Activated CD4-positive, alpha-beta T cell treated with anti-CD3 and anti-CD28 coated beads, Interleukin-2, amount 10 ng/mL, durations not matched to agents 7 days and 5 days (primary cell): ENCODE measurements around the gene TRIM4. TPM values are rescaled to one million over a fixed set of nuclear protein-coding genes. Genes with fewer than 3 reads are reported as not detected.
"Not testable (repeated sequence)": the region's sequence is repeated elsewhere in the genome, so short reads cannot be mapped to it uniquely, and the experiment has no call there.

Source experiments
- CTCF ChIA-PET: fragments of 350-600 bp; sonication (Branson Sonifier 250); formaldehyde crosslinking; loops from one replicate; lab custom pipeline; 2021; ENCODE audit warnings: antibody characterized with exemption; lab: Charles Lee
- POLR2A ChIA-PET: fragments of 350-600 bp; sonication (Branson Sonifier 250); formaldehyde crosslinking; loops from one replicate; lab custom pipeline; 2021; ENCODE audit warnings: antibody characterized with exemption; lab: Charles Lee
- DNase-seq: peaks from one replicate; pipeline ENCODE4 v3.0.0-alpha.2; 2020
- H3K27ac Mint-ChIP-seq: one replicate; pipeline ENCODE4 v1.8.0; 2021; ENCODE audit warnings: mild to moderate bottlenecking, moderate library complexity, mixed read lengths
- H3K27me3 Mint-ChIP-seq: one replicate; pipeline ENCODE4 v1.8.0; 2021; ENCODE audit warnings: mixed read lengths
- H3K36me3 Mint-ChIP-seq: one replicate; pipeline ENCODE4 v1.8.0; 2021; ENCODE audit warnings: low read depth, mixed read lengths
- H3K4me1 Mint-ChIP-seq: one replicate; pipeline ENCODE4 v1.8.0; 2021; ENCODE audit warnings: mixed read lengths
- H3K4me3 Mint-ChIP-seq: one replicate; pipeline ENCODE4 v1.8.0; 2021; ENCODE audit warnings: mild to moderate bottlenecking, moderate library complexity, mixed read lengths
- H3K9me3 Mint-ChIP-seq: one replicate; pipeline ENCODE4 v1.8.0; 2021; ENCODE audit warnings: mixed read lengths
- total RNA-seq, 2 experiments: library from RNA; stranded (reverse); gene quantifications; one replicate each; pipeline ENCODE4 v1.2.3, GENCODE V29; 2021

TRIM4 gene
- total RNA-seq, 2 experiments from 2014 or later, result 33.3 to 33.5 TPM

DNA sequence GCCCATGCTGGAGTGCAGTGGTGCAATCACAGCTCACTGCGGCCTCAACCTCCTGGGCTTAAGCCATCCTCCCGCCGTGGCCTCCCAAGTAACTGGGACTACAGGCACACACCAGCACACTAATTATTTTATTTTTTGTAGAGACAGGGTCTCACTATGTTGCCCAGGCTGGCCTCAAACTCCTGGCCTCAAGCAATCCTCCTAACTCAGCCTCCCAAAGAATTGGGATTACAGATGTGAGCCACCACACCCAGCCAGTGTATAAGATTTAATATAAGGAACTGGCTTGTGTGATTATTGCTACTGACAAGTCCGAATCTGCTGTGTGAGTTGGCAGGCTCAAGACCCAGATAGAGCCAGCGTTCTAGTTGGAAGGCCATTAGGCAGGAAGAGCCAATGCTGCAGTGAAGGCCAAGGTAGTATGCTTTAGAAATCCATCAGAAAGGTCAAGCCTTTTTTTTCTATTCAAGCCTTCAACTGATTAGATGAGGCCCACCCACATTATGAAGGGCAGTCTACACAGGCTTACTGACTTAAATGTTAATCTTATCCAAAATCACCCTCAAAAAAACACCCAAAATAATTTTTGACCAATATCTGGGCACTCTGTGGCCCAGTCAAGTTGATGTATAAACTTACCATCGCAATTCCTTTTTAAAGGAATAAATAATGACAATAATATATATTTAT, 19.4 kb downstream of the TRIM4 start:
- ChIA-PET POLR2A (no interaction called here), CTCF (no interaction called here)
- Mint-ChIP-seq H3K36me3 (peaks cover 62% of the 10 kb centered on the region), H3K27ac (no peak overlapping the region), H3K9me3 (peaks cover 6% of the 10 kb centered on the region), H3K27me3 (no peaks in the 10 kb centered on the region), H3K4me1 (peaks cover 13% of the 10 kb centered on the region), H3K4me3 (no peak overlapping the region)
- DNase-seq, result no peak

DNA sequence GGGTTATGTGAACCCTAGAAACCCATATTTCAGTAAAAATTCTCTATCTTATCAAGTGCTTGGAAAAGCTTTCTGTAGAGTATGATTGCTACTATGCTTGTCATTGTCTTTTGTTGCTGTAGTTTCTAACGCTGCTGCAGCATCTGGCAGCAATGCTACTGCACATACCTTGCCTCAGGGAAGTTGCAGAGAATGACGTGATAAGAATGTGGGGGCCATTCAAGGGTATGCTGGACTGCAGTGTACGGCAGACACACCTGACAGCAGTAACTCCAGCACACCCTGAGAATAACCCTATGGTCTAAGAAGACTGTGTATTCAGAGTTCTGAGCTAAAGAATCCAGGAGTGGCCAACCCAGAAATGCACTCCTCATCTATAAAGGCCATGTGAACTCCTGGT, 20.5 kb downstream of the TRIM4 start:
- Mint-ChIP-seq H3K27me3 (no peaks in the 10 kb centered on the region), H3K27ac (no peak overlapping the region), H3K36me3 (peaks cover 60% of the 10 kb centered on the region), H3K4me1 (peaks cover 13% of the 10 kb centered on the region), H3K4me3 (no peak overlapping the region), H3K9me3 (peaks cover 6% of the 10 kb centered on the region)
- no peak for DNase-seq
- ChIA-PET POLR2A (no interaction called here), CTCF (no interaction called here)

DNA sequence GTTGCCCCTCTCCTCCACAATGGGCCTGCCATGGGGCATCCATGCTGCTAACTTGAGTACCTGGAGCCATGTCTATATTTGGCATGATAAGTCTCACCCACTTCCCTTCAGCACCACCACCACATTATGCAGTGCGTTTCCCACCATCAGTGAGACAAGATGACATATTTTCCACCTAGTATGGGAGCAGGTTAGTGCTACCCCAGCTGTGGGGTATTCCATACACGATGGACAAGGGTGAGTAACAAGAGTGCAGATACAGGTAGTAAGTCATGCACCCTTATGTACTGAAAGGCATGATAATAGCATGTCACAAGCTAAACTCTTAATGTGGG, 21.3 kb downstream of the TRIM4 start:
- Mint-ChIP-seq H3K4me3 (no peak overlapping the region), H3K36me3 (peaks cover 52% of the 10 kb centered on the region), H3K4me1 (peaks cover 13% of the 10 kb centered on the region), H3K27me3 (no peaks in the 10 kb centered on the region), H3K9me3 (peaks cover 6% of the 10 kb centered on the region), H3K27ac (no peak overlapping the region)
- ChIA-PET CTCF (no interaction called here), POLR2A (no interaction called here)
- DNase-seq, result no peak

DNA sequence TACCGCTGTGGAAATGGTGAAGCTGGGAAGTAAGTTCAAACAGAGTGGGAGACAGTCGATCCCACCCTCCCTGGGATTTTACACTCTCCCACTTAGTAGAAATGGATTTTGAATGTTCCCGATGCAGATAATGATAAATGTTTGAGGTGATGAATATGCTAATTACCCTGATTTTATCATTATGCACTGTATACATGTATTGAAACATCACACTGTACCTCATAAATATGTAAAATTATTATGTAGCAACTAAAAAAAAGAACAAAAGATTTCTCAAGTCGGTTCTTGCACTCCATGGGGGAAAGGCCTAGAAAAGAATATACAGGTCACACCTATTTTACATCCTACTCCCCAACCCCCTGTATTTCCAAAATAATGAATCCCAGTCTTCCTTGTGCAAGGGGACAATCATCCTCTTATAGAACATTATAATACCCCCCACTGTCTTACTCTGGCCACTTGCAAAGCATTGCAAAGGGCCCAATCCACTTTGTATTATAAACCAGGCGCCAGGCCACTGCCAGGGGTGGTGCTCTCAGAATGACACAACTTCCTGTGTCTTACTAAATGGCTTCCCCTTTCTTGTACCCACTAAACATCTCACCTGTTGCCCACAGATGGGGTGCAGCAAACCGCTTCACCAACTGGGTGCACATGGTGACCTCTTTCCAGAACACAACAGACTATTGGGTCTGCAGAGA, 21.9 kb downstream of the TRIM4 start:
- CTCF ChIA-PET, result no interaction called here
- H3K27me3 Mint-ChIP-seq, result no peaks in the 10 kb centered on the region
- no peak overlapping the region for H3K27ac Mint-ChIP-seq
- DNase-seq, result no peak
- H3K9me3 Mint-ChIP-seq, result peaks cover 6% of the 10 kb centered on the region
- H3K4me1 Mint-ChIP-seq, result peaks cover 13% of the 10 kb centered on the region
- POLR2A ChIA-PET, result no interaction called here
- no peak overlapping the region for H3K4me3 Mint-ChIP-seq
- H3K36me3 Mint-ChIP-seq, result peaks cover 52% of the 10 kb centered on the region

DNA sequence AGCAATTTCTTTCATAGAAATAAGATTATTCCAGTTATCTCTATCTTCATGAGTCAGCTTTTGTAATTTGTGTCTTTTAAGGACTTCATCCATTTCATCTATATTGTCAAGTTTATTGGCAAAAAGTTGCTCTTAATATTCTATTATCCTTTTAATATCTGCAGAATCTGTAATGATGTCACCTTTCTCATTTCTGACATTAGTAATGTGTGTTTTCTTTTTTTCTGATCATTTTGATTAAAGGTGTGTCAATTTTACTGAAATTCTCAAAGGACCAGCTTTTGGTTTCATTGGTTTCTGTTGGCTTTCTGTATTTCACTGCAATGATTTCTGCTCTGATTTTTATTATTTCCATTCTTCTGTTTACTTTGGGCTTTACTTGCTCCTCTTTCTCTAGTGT, 24.6 kb downstream of the TRIM4 start:
- Mint-ChIP-seq H3K36me3 (peaks cover 54% of the 10 kb centered on the region), H3K27me3 (no peaks in the 10 kb centered on the region), H3K4me1 (peaks cover 13% of the 10 kb centered on the region), H3K4me3 (no peak overlapping the region), H3K9me3 (peaks cover 13% of the 10 kb centered on the region), H3K27ac (no peak overlapping the region)
- DNase-seq, result no peak
- ChIA-PET POLR2A (no interaction called here), CTCF (interaction anchor here (0.6 kb wide), 1 partner anchor 102 kb away, joined by 3 read pairs; no protein-coding TSS in a partner anchor)

DNA sequence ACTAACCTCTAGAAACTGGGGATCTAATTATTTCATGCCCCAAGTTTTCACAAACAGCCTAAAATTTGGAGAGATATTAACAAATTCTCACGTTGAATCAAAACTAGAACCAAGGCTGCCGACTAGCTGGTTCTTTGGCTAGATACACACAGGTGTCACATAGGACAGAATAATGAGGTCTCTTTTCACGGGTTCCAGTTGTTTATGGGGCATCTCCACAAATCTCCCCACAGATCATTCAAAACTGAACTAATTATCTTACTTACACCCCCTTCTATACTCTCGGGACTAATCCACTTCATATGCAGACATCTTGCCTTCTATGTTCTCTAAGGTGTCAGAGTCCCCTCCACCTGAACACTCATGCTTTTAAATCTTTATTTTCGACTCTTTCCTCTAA, 26.1 kb downstream of the TRIM4 start:
- no peaks in the 10 kb centered on the region for H3K27me3 Mint-ChIP-seq
- POLR2A ChIA-PET, result no interaction called here
- H3K27ac Mint-ChIP-seq, result no peak overlapping the region
- peaks cover 8% of the 10 kb centered on the region for H3K4me1 Mint-ChIP-seq
- CTCF ChIA-PET, result interaction anchor here (0.6 kb wide), 1 partner anchor 199 kb away, joined by 3 read pairs; no protein-coding TSS in a partner anchor
- H3K9me3 Mint-ChIP-seq, result peaks cover 17% of the 10 kb centered on the region
- no peak overlapping the region for H3K4me3 Mint-ChIP-seq
- H3K36me3 Mint-ChIP-seq, result peaks cover 48% of the 10 kb centered on the region
- DNase-seq, result no peak

DNA sequence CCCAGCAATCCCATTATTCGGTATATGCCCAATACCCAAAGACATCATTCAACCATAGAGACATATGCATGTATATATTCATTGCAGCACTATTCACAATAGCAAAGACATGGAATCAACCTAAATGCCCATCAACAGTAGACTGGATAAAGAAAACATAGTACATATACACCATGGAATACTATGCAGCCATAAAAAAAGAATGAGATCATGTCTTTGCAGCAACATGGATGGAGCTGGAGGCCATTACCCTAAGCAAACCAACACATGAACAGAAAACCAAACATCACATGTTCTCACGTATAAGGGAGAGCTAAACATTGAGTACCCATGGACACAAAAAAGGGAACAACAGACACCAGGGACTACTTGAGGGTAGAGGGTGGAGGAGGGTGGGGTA, 29.0 kb downstream of the TRIM4 start:
- CTCF ChIA-PET, result interaction anchor here (0.6 kb wide), 1 partner anchor 1521 kb away, joined by 3 read pairs; no protein-coding TSS in a partner anchor
- H3K27me3 Mint-ChIP-seq, H3K27ac Mint-ChIP-seq, DNase-seq, H3K4me1 Mint-ChIP-seq, POLR2A ChIA-PET, H3K4me3 Mint-ChIP-seq: not testable (repeated sequence)
- Mint-ChIP-seq H3K9me3 (peaks cover 11% of the 10 kb centered on the region), H3K36me3 (peaks cover 43% of the 10 kb centered on the region)

DNA sequence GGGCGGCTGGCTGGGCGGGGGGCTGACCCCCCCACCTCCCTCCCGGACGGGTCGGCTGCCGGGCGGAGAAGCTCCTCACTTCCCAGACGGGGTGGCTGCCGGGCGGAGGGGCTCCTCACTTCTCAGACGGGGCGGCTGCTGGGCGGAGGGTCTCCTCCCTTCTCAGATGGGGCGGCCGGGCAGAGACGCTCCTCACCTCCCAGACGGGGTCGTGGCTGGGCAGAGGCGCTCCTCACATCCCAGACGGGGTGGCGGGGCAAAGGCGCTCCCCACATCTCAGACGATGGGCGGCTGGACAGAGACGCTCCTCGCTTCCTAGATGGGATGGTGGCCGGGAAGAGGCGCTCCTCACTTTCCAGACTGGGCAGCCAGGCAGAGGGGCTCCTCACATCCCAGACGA, 31.0 kb downstream of the TRIM4 start:
- H3K4me3 Mint-ChIP-seq, DNase-seq: not testable (repeated sequence)

DNA sequence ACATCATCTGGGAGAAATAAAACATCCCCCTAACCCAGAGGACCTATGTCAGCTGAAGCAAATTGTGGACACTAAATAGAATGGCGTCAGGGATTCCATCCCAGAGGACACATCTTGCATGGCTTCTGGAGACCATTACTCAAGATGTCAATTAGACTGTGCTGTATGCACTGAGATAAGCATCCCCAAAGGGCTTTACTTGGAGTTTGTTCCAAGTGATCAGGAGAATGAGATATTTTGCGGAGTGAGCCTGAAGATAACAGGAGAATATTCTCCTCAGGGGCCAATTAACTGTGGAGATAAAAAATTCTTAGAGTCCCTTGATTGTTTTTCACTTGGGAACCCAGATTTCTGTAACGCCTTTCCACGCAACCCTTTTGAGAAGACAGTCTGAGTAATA, 38.0 kb downstream of the TRIM4 start:
- ChIA-PET POLR2A (no interaction called here), CTCF (no interaction called here)
- no peaks in the 10 kb centered on the region for H3K36me3 Mint-ChIP-seq
- no peaks in the 10 kb centered on the region for H3K4me1 Mint-ChIP-seq
- no peak overlapping the region for H3K4me3 Mint-ChIP-seq
- no peak overlapping the region for H3K27ac Mint-ChIP-seq
- DNase-seq, result no peak
- no peaks in the 10 kb centered on the region for H3K27me3 Mint-ChIP-seq
- H3K9me3 Mint-ChIP-seq, result peaks cover 2% of the 10 kb centered on the region

More for the DNA sequence above, 31.0 kb downstream of the TRIM4 start:
- H3K27ac Mint-ChIP-seq, POLR2A ChIA-PET, H3K27me3 Mint-ChIP-seq, H3K4me1 Mint-ChIP-seq, CTCF ChIA-PET: not testable (repeated sequence)
- Mint-ChIP-seq H3K9me3 (peaks cover 14% of the 10 kb centered on the region), H3K36me3 (peaks cover 39% of the 10 kb centered on the region)

DNA sequence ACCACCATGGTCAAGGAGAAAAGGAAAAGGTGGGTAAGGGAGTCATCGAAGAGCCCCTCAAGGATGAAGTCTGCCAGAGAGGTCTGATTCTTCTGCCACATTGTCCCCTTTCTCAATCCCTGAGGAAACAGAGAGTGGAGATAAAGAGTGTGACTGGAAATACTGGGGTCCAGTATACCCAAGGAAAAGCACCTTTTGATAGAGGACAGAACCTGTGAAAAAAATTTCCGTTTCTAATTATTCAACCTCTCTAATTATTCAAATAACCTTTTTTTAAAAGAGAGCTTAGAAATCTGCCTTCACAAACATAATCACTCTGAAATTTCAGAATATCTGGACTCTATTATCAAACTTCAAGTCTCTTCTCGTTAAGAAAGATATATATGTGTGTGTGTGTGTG, 42.4 kb downstream of the TRIM4 start, which contains the start of gene OR2AE1:
Gene OR2AE1, minus strand, starts transcription at position 101 of the 400 bp plus-strand sequence. Its CDS starts 0 bp downstream, at position 101.
- DNase-seq, result no peak
- Mint-ChIP-seq H3K4me3 (no peak within 1 kb of the TSS), H3K36me3 (no peaks in the 10 kb centered on the region), H3K27ac (no peak within 1 kb of the TSS), H3K27me3 (no peaks in the 10 kb centered on the region), H3K9me3 (no peaks in the 10 kb centered on the region), H3K4me1 (no peaks in the 10 kb centered on the region)
- CTCF ChIA-PET, result no interaction called here
- POLR2A ChIA-PET, result no interaction called here

DNA sequence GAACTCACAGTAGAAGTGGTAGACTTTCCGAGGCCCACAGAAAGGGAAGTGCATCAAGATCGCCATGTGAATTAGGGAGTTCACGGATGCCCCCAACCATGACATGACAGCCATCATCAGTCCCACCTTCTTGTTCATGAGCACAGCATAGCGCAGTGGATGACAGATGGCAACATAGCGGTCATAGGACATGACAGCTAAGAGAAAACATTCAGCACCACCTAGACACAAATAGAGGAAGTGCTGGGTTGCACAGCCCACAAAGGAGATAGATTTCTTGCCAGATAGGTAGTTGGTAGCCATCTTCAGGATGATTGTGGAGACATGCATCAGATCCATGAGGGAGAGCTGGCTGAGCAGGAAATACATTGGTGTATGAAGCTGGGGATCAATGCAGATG, 42.8 kb downstream of the TRIM4 start:
- Mint-ChIP-seq H3K4me1 (no peaks in the 10 kb centered on the region), H3K27me3 (no peaks in the 10 kb centered on the region), H3K27ac (no peak overlapping the region), H3K4me3 (no peak overlapping the region), H3K9me3 (no peaks in the 10 kb centered on the region), H3K36me3 (no peaks in the 10 kb centered on the region)
- DNase-seq, result no peak
- ChIA-PET CTCF (no interaction called here), POLR2A (no interaction called here)

DNA sequence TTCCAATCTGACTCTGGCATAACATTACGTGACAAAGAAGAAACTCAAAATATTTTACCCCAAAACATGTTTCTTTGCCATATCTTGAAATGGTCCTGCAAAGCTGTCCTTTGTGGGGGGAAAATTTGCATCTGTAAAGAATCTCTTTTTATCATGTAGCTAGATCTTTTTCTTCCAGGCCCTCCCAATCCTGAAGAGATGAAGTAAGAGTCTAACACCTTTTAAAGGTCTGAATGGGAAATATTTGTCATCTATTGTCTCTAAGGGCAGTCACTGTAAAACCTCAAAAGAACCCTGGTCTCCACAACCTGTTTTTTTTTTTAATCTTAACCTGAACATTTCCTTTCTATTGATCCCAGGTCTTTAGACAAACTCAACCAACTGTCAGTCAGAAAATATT, 51.1 kb downstream of the TRIM4 start:
- no peaks in the 10 kb centered on the region for H3K36me3 Mint-ChIP-seq
- H3K9me3 Mint-ChIP-seq, result no peaks in the 10 kb centered on the region
- ChIA-PET POLR2A (interaction anchor here (0.7 kb wide), 1 partner anchor 84 kb away, joined by 3 read pairs; no protein-coding TSS in a partner anchor), CTCF (no interaction called here)
- no peak for DNase-seq
- peaks cover 33% of the 10 kb centered on the region for H3K27me3 Mint-ChIP-seq
- no peak overlapping the region for H3K27ac Mint-ChIP-seq
- H3K4me1 Mint-ChIP-seq, result no peaks in the 10 kb centered on the region
- no peak overlapping the region for H3K4me3 Mint-ChIP-seq

DNA sequence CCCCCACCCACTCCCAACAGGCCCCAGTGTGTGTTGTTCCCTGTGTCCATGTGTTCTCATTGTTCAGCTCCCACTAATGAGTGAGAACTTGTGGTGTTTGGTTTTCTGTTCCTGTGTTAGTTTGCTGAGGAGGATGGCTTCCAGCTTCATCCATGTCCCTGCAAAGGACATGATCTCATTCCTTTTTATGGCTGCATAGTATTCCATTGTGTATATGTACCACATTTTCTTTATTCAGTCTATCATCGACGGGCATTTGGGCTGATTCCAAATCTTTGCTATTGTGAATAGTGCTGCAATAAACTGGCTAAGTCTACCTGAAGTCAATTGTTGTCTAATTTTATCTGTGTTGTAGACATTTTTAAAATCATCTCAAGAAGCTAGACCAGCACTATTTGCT, 51.9 kb downstream of the TRIM4 start:
- H3K27ac Mint-ChIP-seq, POLR2A ChIA-PET, H3K4me1 Mint-ChIP-seq, H3K4me3 Mint-ChIP-seq, H3K9me3 Mint-ChIP-seq, H3K36me3 Mint-ChIP-seq, DNase-seq: not testable (repeated sequence)
- CTCF ChIA-PET, result interaction anchor here (0.6 kb wide), 1 partner anchor 1943 kb away, joined by 4 read pairs; no protein-coding TSS in a partner anchor
- peaks cover 33% of the 10 kb centered on the region for H3K27me3 Mint-ChIP-seq
